K562 (cell line): ENCODE data around the gene PLEKHO2. TPM values are rescaled to one million over a fixed set of nuclear protein-coding genes. Genes with fewer than 3 reads are reported as not detected.
"Not testable (repeated sequence)": the region's sequence is repeated elsewhere in the genome, so short reads cannot be mapped to it uniquely, and the experiment has no call there.

Experiments
- ATAC-seq: fragments of 200-7000 bp; cut with Tn5 transposase; 3 replicates; pipeline ENCODE4 v1.9.1; 2020; ENCODE audit warnings: moderate library complexity
- BruUV-seq: library from RNA; stranded (reverse); fragments of 400-500 nt; replicated peaks from 2 replicates; lab custom pipeline; 2021; lab: Mats Ljungman, UMichigan
- CTCF ChIA-PET: fragments of 300-600 bp; formaldehyde crosslinking; extraction: SDS; loops from one replicate; lab custom pipeline; 2021; ENCODE audit warnings: low intra/inter-chr PET ratio; lab: Yijun Ruan, JAX
- POLR2A ChIA-PET: fragments of 300-600, 350-650 bp; sonication (Branson Sonifier 250); formaldehyde crosslinking; extraction: SDS; loops from one replicate; lab custom pipeline; 2021; ENCODE audit warnings: antibody characterized with exemption, inconsistent platforms; lab: Yijun Ruan, JAX
- DNase-seq, 4 experiments: peaks; one replicate each; pipeline versions ENCODE4 v3.0.0 to v3.0.0-alpha.2; 2011 to 2018; ENCODE audit warnings: low spot score in 3 of 4, mixed read lengths in 3 of 4; ENCODE audit errors: extremely low read depth in 1 of 4
- FAIRE-seq: peaks from 2 replicates; lab custom pipeline; 2011; peaks lifted over from hg19 to GRCh38; lab: Jason Lieb, UNC
- H2AFZ ChIP-seq: 2 replicates; pipeline ENCODE4 v1.6.0; 2011; ENCODE audit warnings: low read depth, low read length, control low read depth, inconsistent platforms
- H3K27ac ChIP-seq: fragments of 200-600 bp; 3 replicates; pipeline ENCODE4 v1.8.0; 2011; ENCODE audit warnings: low read depth, mild to moderate bottlenecking, control low read depth, inconsistent platforms, low read length, moderate library complexity, mixed read lengths; ENCODE audit errors: extremely low read depth
- H3K27me3 ChIP-seq, 2 experiments: fragments of 300-600 bp in 1 of 2; 2 replicates in 1 of 2; 3 replicates in 1 of 2; pipeline versions ENCODE4 v1.6.0 to v1.8.0; 2011; ENCODE audit warnings: inconsistent platforms in 2 of 2, low read length in 2 of 2, mild to moderate bottlenecking in 1 of 2, mixed read lengths in 1 of 2, moderate library complexity in 1 of 2; ENCODE audit not compliant: control insufficient read depth in 2 of 2, insufficient read depth in 2 of 2
- H3K36me3 ChIP-seq: fragments of 300-600 bp; 3 replicates; pipeline ENCODE4 v1.8.0; 2011; ENCODE audit warnings: mild to moderate bottlenecking, low read length, inconsistent platforms; ENCODE audit not compliant: control insufficient read depth, insufficient read depth
- H3K4me1 ChIP-seq, 2 experiments: fragments of 200-600 bp in 1 of 2; replicated peaks in 1 of 2; 2 replicates in 1 of 2; 3 replicates in 1 of 2; pipeline versions ENCODE4 v1.5.1 to v1.8.0; 2011; ENCODE audit warnings: inconsistent platforms in 2 of 2, low read length in 2 of 2, mild to moderate bottlenecking in 1 of 2, mixed read lengths in 1 of 2, moderate library complexity in 1 of 2; ENCODE audit not compliant: control insufficient read depth in 2 of 2, insufficient read depth in 2 of 2
- H3K4me2 ChIP-seq: 2 replicates; pipeline ENCODE4 v1.6.1; 2011; ENCODE audit warnings: low read length, control low read depth, inconsistent platforms, mixed read lengths; ENCODE audit not compliant: insufficient read depth
- H3K4me3 ChIP-seq: fragments of 200-600 bp; sonication (generic), shearing (Covaris generic); 2 replicates; pipeline ENCODE4 v1.5.1; 2016; ENCODE audit warnings: control low read depth, inconsistent platforms
- H3K79me2 ChIP-seq: fragments of 200-600 bp; 3 replicates; pipeline ENCODE4 v1.8.0; 2011; ENCODE audit warnings: low read length, inconsistent platforms; ENCODE audit not compliant: control insufficient read depth, insufficient read depth
- H3K9ac ChIP-seq, 2 experiments: 2 replicates each; pipeline versions ENCODE4 v1.6.0 to v1.6.1; 2011; ENCODE audit warnings: low read depth in 2 of 2, low read length in 2 of 2, control low read depth in 1 of 2, inconsistent platforms in 1 of 2, mild to moderate bottlenecking in 1 of 2, mixed read lengths in 1 of 2; ENCODE audit not compliant: insufficient read depth in 1 of 2
- H3K9me1 ChIP-seq: one replicate; pipeline ENCODE4 v1.6.0; 2011; ENCODE audit warnings: inconsistent platforms, mild to moderate bottlenecking, low read length, moderate library complexity; ENCODE audit not compliant: control insufficient read depth, insufficient read depth
- H3K9me3 ChIP-seq: replicated peaks from 2 replicates; pipeline ENCODE4 v1.5.1; 2011; ENCODE audit warnings: low read depth, low read length, inconsistent platforms; ENCODE audit not compliant: control insufficient read depth, insufficient read depth
- H4K20me1 ChIP-seq: replicated peaks from 2 replicates; pipeline ENCODE4 v1.6.1; 2011; ENCODE audit warnings: low read length, inconsistent platforms, mixed read lengths; ENCODE audit not compliant: control insufficient read depth, insufficient read depth
- HSF4 ChIP-seq: fragments of 250-450 bp; sonication (Bioruptor Pico); IDR thresholded peaks from 2 replicates; pipeline ENCODE4 v2.1.2; 2022; ENCODE audit warnings: mild to moderate bottlenecking, moderate library complexity, borderline replicate concordance
- NCOA2 ChIP-seq, 2 experiments: fragments of 450-650 bp; IDR thresholded peaks; 2 replicates each; pipeline ENCODE4 v1.6.1; 2018; ENCODE audit warnings: mild to moderate bottlenecking in 2 of 2, moderate library complexity in 1 of 2; ENCODE audit not compliant: partially characterized antibody in 2 of 2
- ZNF121 ChIP-seq: sonication (generic); formaldehyde crosslinking; conservative IDR thresholded peaks from 2 replicates; pipeline ENCODE4 v1.8.0; 2022; ENCODE audit warnings: missing genetic modification reagents
- WGBS: fragments of 100-300 bp; shearing (Covaris generic); methylation state at CpG from one replicate; pipeline ENCODE4 v1.1.6; 2016; ENCODE audit warnings: low coverage, mixed read lengths; ENCODE audit not compliant: insufficient coverage; ENCODE audit errors: missing lambda C conversion rate; 5-methylcytosine and 5-hydroxymethylcytosine counted together
- in situ Hi-C: fragments of 300-500 bp; cut with MboI; formaldehyde crosslinking; loops from 4 replicates; pipeline ENCODE4 v1.15.0; 2018; ENCODE audit warnings: inconsistent platforms, mixed read lengths
- intact Hi-C: fragments of 100-400 bp; cut with micrococcal nuclease; formaldehyde crosslinking; loops from 2 replicates; pipeline ENCODE4 v1.14.2; 2022
- polyA plus RNA-seq, 8 experiments: library from polyadenylated mRNA; depleted of rRNA in 4 of 8; stranded (reverse) in 5 of 8; unstranded in 3 of 8; fragments of >200 nt; fragmentation: Nextera tagmentation in 2 of 8; fragmentation: Illumina TruSeq in 1 of 8; extraction: Ambion mirVana in 2 of 8; extraction: Trizol in 1 of 8; gene quantifications; 2 replicates each; pipeline versions ENCODE4 v1.2.1 to v1.2.3, GENCODE V29; 2011 to 2014; ENCODE audit warnings: inconsistent platforms in 1 of 8, missing spikeins in 1 of 8
- total RNA-seq, 7 experiments: library from RNA; depleted of rRNA in 6 of 7; stranded (reverse); fragments of >200 nt in 6 of 7; fragmentation: Illumina TruSeq in 2 of 7; extraction: Trizol in 2 of 7; gene quantifications; 2 replicates each; pipeline versions ENCODE4 v1.2.1 to v1.2.3, GENCODE V29; 2011 to 2021; ENCODE audit warnings: low replicate concordance in 1 of 7

PLEKHO2 gene
- total and polyA plus RNA-seq, 9 of the 15 experiments (the other 6 are each of a cell fraction or from before 2014, with no cell fraction given) = 0.24 to 8.8 (median 5.5) TPM

GRCh38 chr15:64798905-64799304, 42.8 kb upstream of the PLEKHO2 start:
- CTCF ChIA-PET, H3K4me3 ChIP-seq, H3K9me1 ChIP-seq, ATAC-seq, FAIRE-seq, intact Hi-C loops, H3K4me1 ChIP-seq, BruUV-seq, H3K9me3 ChIP-seq, H3K9ac ChIP-seq, DNase-seq, H3K27me3 ChIP-seq, H3K36me3 ChIP-seq, H3K27ac ChIP-seq, H4K20me1 ChIP-seq, H3K4me2 ChIP-seq, H2AFZ ChIP-seq, H3K79me2 ChIP-seq, POLR2A ChIA-PET, in situ Hi-C loops: not testable (repeated sequence)
- WGBS = no CpG with 5 or more reads among the region's 29 CpGs

GRCh38 chr15:64800476-64800875, 41.2 kb upstream of the PLEKHO2 start:
- intact Hi-C loops = no loop called here
- BruUV-seq = no TSS peak

More at GRCh38 chr15:64800476-64800875, 41.2 kb upstream of the PLEKHO2 start:
- ChIA-PET POLR2A (no interaction called here), CTCF (no interaction called here)
- H3K79me2 ChIP-seq = no peaks in the 10 kb centered on the region
- FAIRE-seq = no peak
- no peak overlapping the region for H3K4me2 ChIP-seq
- no peak for ATAC-seq
- no peaks in the 10 kb centered on the region for H3K9me1 ChIP-seq
- H3K9ac ChIP-seq = no peak overlapping the region
- whole genome bisulfite sequencing = 15% methylated on average over 2 of the region's 2 CpGs
- no peak overlapping the region for H3K4me3 ChIP-seq
- H3K9me3 ChIP-seq = no peaks in the 10 kb centered on the region
- H3K36me3 ChIP-seq = no peaks in the 10 kb centered on the region
- H2AFZ ChIP-seq = no peak overlapping the region
- DNase-seq = no peak
- TF ChIP-seq HSF4 (no peak), ZNF121 (CRISPR knock-in tag) (peak; percentile 57; the same call in 1 of the 2 replicates), NCOA2 (IDR thresholded peaks at IDR 0.05; ENCODE audit: partially characterized antibody in 2 of 2) (no peak)
- peaks cover 4 to 7% of the 10 kb centered on the region in 2 experiments; a peak in 3 of 5 replicates for H3K4me1 ChIP-seq
- H4K20me1 ChIP-seq = no peaks in the 10 kb centered on the region; the same call in none of the 2 replicates
- 0 out of 5 replicates have a peak, but pooled peaks cover 0 to 2% of the 10 kb centered on the region in 2 experiments for H3K27me3 ChIP-seq
- in situ Hi-C loops = no loop called here
- no peak overlapping the region for H3K27ac ChIP-seq
